BJ (cell line): ENCODE measurements around the gene RSPH1. TPM values are rescaled to one million over a fixed set of nuclear protein-coding genes. Genes with fewer than 3 reads are reported as not detected.

Source experiments
- CTCF ChIA-PET: fragments of 350-600 bp; formaldehyde crosslinking; extraction: SDS; loops from one replicate; lab custom pipeline; 2021; ENCODE audit warnings: antibody characterized with exemption, inconsistent platforms; lab: Yijun Ruan, JAX
- POLR2A ChIA-PET: fragments of 300-600 bp; sonication (Branson Sonifier 250); formaldehyde crosslinking; extraction: SDS; loops from one replicate; lab custom pipeline; 2021; ENCODE audit warnings: antibody characterized with exemption; lab: Charles Lee
- DNase-seq: peaks from one replicate; pipeline ENCODE4 v3.0.0-alpha.2; 2011; ENCODE audit warnings: low read depth
- H3K27me3 ChIP-seq: 2 replicates; pipeline ENCODE4 v1.6.0; 2011; ENCODE audit warnings: low read length; ENCODE audit not compliant: control insufficient read depth, insufficient read depth
- H3K36me3 ChIP-seq: 2 replicates; pipeline ENCODE4 v1.5.1; 2011; ENCODE audit warnings: low read length; ENCODE audit not compliant: control insufficient read depth, insufficient read depth
- H3K4me3 ChIP-seq: 2 replicates; pipeline ENCODE4 v1.5.1; 2011; ENCODE audit warnings: low read depth, mild to moderate bottlenecking, control low read depth, low read length
- CTCF ChIP-seq: IDR thresholded peaks from 2 replicates; pipeline ENCODE4 v1.5.1; 2011; ENCODE audit warnings: low read depth, mild to moderate bottlenecking, control low read depth, inconsistent platforms, low read length, moderate library complexity; ENCODE audit not compliant: insufficient read depth
- polyA plus RNA-seq: library from polyadenylated mRNA; depleted of rRNA; stranded (reverse); fragments of >200 nt; gene quantifications from 2 replicates; pipeline ENCODE4 v1.2.3, GENCODE V29; 2011

The RSPH1 gene
- polyA plus RNA-seq, 1 experiment, result 0.11 TPM

DNA sequence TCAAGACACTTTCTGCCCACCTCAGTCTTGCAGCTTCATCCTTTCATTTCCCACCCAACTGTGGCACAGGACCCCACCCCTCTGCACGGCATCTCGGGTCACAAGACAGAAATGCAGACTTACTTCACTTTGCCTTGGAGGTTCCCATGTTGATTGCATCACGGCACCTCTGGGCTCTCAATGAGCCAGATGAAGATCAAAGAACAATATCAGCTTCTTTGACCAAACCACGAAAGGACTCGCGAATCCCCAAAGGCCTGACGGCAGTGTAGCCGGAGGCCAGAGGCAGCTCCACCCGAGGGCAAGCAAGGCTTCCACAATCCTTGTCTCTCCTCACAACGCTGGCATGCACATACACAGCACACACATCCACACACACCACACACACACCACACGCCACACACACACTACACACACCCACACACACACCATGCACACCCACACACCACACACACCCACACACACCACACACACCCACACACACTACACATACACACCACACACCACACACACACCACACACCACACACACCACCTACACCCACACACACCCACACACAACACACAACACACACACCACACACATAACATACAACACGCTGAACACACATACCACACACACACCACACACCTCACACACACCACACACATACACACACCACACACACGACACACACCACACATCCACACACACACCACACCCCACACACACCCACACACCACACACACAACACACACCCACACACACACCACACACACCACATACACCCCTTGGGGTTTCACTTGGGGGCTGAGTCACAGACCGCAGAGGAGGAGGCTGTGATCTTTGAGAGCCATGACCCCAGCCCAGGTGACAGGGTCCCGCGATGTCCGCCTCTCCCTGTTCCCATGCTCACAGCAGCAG, 56.5 kb downstream of the RSPH1 start:
- H3K4me3 ChIP-seq, result no peak overlapping the region
- ChIA-PET CTCF (no interaction called here), POLR2A (no interaction called here)
- no peak for TF ChIP-seq CTCF
- no peak for DNase-seq
- H3K27me3 ChIP-seq, result no peaks in the 10 kb centered on the region
- no peaks in the 10 kb centered on the region for H3K36me3 ChIP-seq

- POLR2A ChIA-PET, result no interaction called here
- CTCF ChIA-PET, result no interaction called here
- Histone ChIP-seq H3K36me3 (no peaks in the 10 kb centered on the region), H3K4me3 (no peak overlapping the region), H3K27me3 (no peaks in the 10 kb centered on the region)
- TF ChIP-seq CTCF, result no peak
- DNase-seq, result no peak
Measured at GRCh38 chr21:42438316-42439205, 57.5 kb downstream of the RSPH1 start.

GRCh38 chr21:42437786-42438185, 58.2 kb downstream of the RSPH1 start:
- CTCF ChIA-PET, result no interaction called here
- POLR2A ChIA-PET, result no interaction called here

GRCh38 chr21:42436914-42437313, 59.1 kb downstream of the RSPH1 start:
- DNase-seq, result no peak
- ChIA-PET POLR2A (no interaction called here), CTCF (no interaction called here)
- TF ChIP-seq CTCF, result no peak
- H3K4me3 ChIP-seq, result no peak overlapping the region
- no peaks in the 10 kb centered on the region for H3K27me3 ChIP-seq
- no peaks in the 10 kb centered on the region for H3K36me3 ChIP-seq

More at GRCh38 chr21:42437786-42438185, 58.2 kb downstream of the RSPH1 start:
- DNase-seq, result no peak
- no peaks in the 10 kb centered on the region for H3K27me3 ChIP-seq
- no peaks in the 10 kb centered on the region for H3K36me3 ChIP-seq
- H3K4me3 ChIP-seq, result no peak overlapping the region
- no peak for TF ChIP-seq CTCF

DNA sequence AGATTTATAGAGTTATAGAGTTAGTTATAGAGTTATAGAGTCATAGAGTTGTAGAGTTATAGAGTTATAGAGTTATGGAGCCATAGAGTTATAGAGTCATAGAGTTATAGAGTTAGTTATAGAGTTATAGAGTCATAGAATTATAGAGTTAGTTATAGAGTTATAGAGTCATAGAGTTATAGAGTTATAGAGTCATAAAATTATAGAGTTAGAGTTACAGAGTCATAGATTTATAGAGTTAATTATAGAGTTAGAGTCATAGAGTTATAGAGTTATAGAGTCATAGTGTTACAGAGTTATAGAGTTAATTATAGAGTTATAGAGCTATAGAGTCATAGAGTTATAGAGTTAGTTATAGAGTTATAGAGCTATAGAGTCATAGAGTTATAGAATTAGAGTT, 60.2 kb downstream of the RSPH1 start:
- TF ChIP-seq CTCF, result no peak
- DNase-seq, result no peak
- Histone ChIP-seq H3K4me3 (no peak overlapping the region), H3K27me3 (no peaks in the 10 kb centered on the region), H3K36me3 (no peaks in the 10 kb centered on the region)
- ChIA-PET POLR2A (no interaction called here), CTCF (no interaction called here)
